Endodermal cell (in vitro differentiated cells): ENCODE measurements around the gene CISD2. TPM values are rescaled to one million over a fixed set of nuclear protein-coding genes. Genes with fewer than 3 reads are reported as not detected.

Experiments used
- DNase-seq: peaks from one replicate; pipeline ENCODE4 v3.0.0-alpha.2; 2017
- H3K27ac ChIP-seq: 2 replicates; pipeline ENCODE4 v1.5.1; 2013; ENCODE audit warnings: mild to moderate bottlenecking, low read depth, low read length, moderate library complexity
- H3K27me3 ChIP-seq: 2 replicates; pipeline ENCODE4 v1.6.1; 2013; ENCODE audit warnings: mild to moderate bottlenecking, low read length, moderate library complexity; ENCODE audit not compliant: insufficient read depth, control insufficient read depth, poor library complexity, severe bottlenecking
- H3K36me3 ChIP-seq: 2 replicates; pipeline ENCODE4 v1.7.0; 2013; ENCODE audit warnings: mild to moderate bottlenecking, low read length, moderate library complexity; ENCODE audit not compliant: control insufficient read depth, insufficient read depth
- H3K4me1 ChIP-seq: one replicate; pipeline ENCODE4 v1.7.0; 2013; ENCODE audit warnings: low read length; ENCODE audit not compliant: control insufficient read depth, insufficient read depth
- H3K4me3 ChIP-seq: 2 replicates; pipeline ENCODE4 v1.5.1; 2013; ENCODE audit warnings: mild to moderate bottlenecking, low read length, moderate library complexity
- H3K9ac ChIP-seq: 2 replicates; pipeline ENCODE4 v1.6.1; 2013; ENCODE audit warnings: mild to moderate bottlenecking, low read length, moderate library complexity; ENCODE audit not compliant: poor library complexity, severe bottlenecking; ENCODE audit errors: extremely low read depth
- H3K9me3 ChIP-seq: 2 replicates; pipeline ENCODE4 v1.6.1; 2013; ENCODE audit warnings: mild to moderate bottlenecking, low read length, moderate library complexity; ENCODE audit not compliant: control insufficient read depth
- H3K27ac Mint-ChIP-seq: 2 replicates; pipeline ENCODE4 v1.8.0; 2020; ENCODE audit warnings: mixed read lengths
- H3K27me3 Mint-ChIP-seq: 2 replicates; pipeline ENCODE4 v1.8.0; 2021; ENCODE audit warnings: mild to moderate bottlenecking, mixed read lengths; ENCODE audit not compliant: insufficient read depth
- H3K36me3 Mint-ChIP-seq: 2 replicates; pipeline ENCODE4 v1.8.0; 2020; ENCODE audit warnings: low read depth, mixed read lengths
- H3K4me1 Mint-ChIP-seq: 2 replicates; pipeline ENCODE4 v1.8.0; 2020; ENCODE audit warnings: mixed read lengths
- H3K4me3 Mint-ChIP-seq: 2 replicates; pipeline ENCODE4 v1.8.0; 2020; ENCODE audit warnings: mild to moderate bottlenecking, moderate library complexity, mixed read lengths
- H3K9me3 Mint-ChIP-seq: 2 replicates; pipeline ENCODE4 v1.8.0; 2020; ENCODE audit warnings: mild to moderate bottlenecking, mixed read lengths
- WGBS, 2 experiments: methylation state at CpG; one replicate each; pipeline versions ENCODE4 v1.1.5 to v1.1.7; 2013; ENCODE audit warnings: missing lambda C conversion rate in 2 of 2, mixed read lengths in 1 of 2; ENCODE audit not compliant: insufficient coverage in 1 of 2, insufficient read length in 1 of 2; 5-methylcytosine and 5-hydroxymethylcytosine counted together
- total RNA-seq, 2 donors: library from RNA; stranded (reverse); fragmentation: NEBNext Ultra II Directional in 1 of 2; extraction: Animal tissue kit (Norgen Biotek cat#: 25700) in 1 of 2; gene quantifications; 2 replicates in 1 of 2; 3 replicates in 1 of 2; pipeline ENCODE4 v1.2.1, GENCODE V29; 2021
- TF ChIP-seq, protein P1 (sequence below): fragments of 200-600 bp; sonication (generic); conservative IDR thresholded peaks from 2 replicates; pipeline ENCODE4 v1.5.0; 2021; ENCODE audit warnings: antibody characterized with exemption, mild to moderate bottlenecking

Gene CISD2
- total RNA-seq, 2 donors from 2014 or later = 36.9 to 38.5 TPM

DNA sequence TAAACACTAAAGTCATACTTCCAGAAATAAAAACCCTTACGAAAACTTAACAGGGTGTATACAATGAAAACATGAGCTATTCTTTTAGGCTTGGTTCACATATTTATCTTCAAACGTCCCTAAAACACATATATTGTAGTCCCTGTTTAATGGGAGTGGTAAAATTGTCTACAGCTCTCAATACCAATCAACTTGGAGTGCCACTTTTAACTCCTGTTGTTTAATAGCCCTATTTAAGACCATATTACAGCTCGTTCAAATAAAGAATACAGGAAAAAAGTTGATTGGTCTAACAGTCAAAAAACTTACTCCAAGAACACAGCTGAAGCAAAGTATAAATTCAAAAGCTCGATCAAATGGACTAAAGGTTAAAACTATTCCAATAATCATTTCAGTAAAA lies 45.3 kb upstream of the CISD2 start:
- no peak overlapping the region for H3K27ac ChIP-seq
- H3K27me3 Mint-ChIP-seq = no peaks in the 10 kb centered on the region
- H3K4me3 Mint-ChIP-seq = no peak overlapping the region
- no peak overlapping the region for H3K9ac ChIP-seq
- 89 to 98% methylated on average over 3 to 4 of the region's 4 CpGs for WGBS, 2 experiments
- H3K4me1 ChIP-seq = peaks cover 4% of the 10 kb centered on the region
- no peak for DNase-seq
- H3K9me3 Mint-ChIP-seq = no peaks in the 10 kb centered on the region
- H3K9me3 ChIP-seq = no peaks in the 10 kb centered on the region
- no peaks in the 10 kb centered on the region for H3K27me3 ChIP-seq
- H3K36me3 Mint-ChIP-seq = peaks cover 20% of the 10 kb centered on the region
- no peak overlapping the region for H3K27ac Mint-ChIP-seq
- peaks cover 67% of the 10 kb centered on the region for H3K36me3 ChIP-seq
- TF ChIP-seq, protein P1, sequence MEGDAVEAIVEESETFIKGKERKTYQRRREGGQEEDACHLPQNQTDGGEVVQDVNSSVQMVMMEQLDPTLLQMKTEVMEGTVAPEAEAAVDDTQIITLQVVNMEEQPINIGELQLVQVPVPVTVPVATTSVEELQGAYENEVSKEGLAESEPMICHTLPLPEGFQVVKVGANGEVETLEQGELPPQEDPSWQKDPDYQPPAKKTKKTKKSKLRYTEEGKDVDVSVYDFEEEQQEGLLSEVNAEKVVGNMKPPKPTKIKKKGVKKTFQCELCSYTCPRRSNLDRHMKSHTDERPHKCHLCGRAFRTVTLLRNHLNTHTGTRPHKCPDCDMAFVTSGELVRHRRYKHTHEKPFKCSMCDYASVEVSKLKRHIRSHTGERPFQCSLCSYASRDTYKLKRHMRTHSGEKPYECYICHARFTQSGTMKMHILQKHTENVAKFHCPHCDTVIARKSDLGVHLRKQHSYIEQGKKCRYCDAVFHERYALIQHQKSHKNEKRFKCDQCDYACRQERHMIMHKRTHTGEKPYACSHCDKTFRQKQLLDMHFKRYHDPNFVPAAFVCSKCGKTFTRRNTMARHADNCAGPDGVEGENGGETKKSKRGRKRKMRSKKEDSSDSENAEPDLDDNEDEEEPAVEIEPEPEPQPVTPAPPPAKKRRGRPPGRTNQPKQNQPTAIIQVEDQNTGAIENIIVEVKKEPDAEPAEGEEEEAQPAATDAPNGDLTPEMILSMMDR = no peak
- H3K4me3 ChIP-seq = peak overlapping the region; percentile 94
- peaks cover 39% of the 10 kb centered on the region for H3K4me1 Mint-ChIP-seq

DNA sequence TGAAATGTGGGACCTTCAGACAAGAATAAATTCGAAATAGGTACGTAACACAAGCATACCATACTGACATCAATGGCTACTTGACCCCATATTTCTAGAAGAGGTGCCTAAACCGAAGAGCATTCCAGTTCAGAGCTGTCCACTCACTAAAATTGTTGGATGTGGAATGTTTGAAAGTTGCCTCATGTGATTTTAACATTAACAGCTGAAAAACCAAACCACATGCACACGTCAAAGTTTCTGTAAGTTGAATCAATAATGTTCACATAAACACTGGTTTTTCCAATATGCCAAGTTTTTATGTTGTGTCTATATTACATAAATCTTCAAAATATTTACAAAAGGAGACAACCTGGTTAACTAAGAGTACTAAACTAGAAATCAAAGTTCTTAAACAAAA lies 44.9 kb upstream of the CISD2 start:
- H3K27ac Mint-ChIP-seq = no peak overlapping the region

DNA sequence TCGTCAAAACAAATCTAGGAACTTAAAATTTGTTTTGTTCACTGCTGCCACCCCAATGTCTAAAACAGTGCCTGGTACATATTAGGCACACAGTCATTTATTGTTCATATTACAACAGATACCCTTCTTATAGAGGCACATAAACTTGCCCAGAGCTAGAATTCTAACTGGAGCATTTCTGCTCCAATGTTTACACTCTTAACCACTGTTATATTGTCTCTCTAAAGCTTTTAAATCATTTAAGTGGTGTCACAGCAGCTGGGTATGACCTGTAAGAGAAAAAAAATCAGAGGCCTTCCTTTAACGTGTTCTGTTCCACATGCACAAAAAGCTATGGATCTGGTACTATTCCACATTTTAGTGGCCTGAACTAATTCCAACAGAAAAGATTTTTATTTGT lies 44.4 kb upstream of the CISD2 start:
- peaks cover 4% of the 10 kb centered on the region for H3K4me1 ChIP-seq
- no peak overlapping the region for H3K27ac ChIP-seq
- Mint-ChIP-seq H3K36me3 (peaks cover 18% of the 10 kb centered on the region), H3K4me1 (peaks cover 37% of the 10 kb centered on the region), H3K4me3 (no peak overlapping the region), H3K9me3 (no peaks in the 10 kb centered on the region), H3K27me3 (no peaks in the 10 kb centered on the region), H3K27ac (no peak overlapping the region)
- no peaks in the 10 kb centered on the region for H3K9me3 ChIP-seq
- WGBS, 2 experiments = 52 to 73% methylated on average over 2 of the region's 2 CpGs
- peak overlapping the region; percentile 98 for H3K9ac ChIP-seq
- H3K4me3 ChIP-seq = peak overlapping the region; percentile 94
- no peak for DNase-seq
- peaks cover 65% of the 10 kb centered on the region for H3K36me3 ChIP-seq
- H3K27me3 ChIP-seq = no peaks in the 10 kb centered on the region
- TF ChIP-seq, protein P1 = no peak

More for the DNA sequence above, 44.9 kb upstream of the CISD2 start:
- H3K4me1 Mint-ChIP-seq = peaks cover 35% of the 10 kb centered on the region
- H3K9me3 Mint-ChIP-seq = no peaks in the 10 kb centered on the region
- H3K36me3 ChIP-seq = peaks cover 66% of the 10 kb centered on the region
- H3K27me3 ChIP-seq = no peaks in the 10 kb centered on the region
- WGBS, 2 experiments = 94% methylated on average over 4 of the region's 4 CpGs; no CpG with 5 or more reads in 1 of the 2 experiments
- H3K4me1 ChIP-seq = peaks cover 4% of the 10 kb centered on the region
- TF ChIP-seq, protein P1 = no peak
- no peak overlapping the region for H3K27ac ChIP-seq
- H3K36me3 Mint-ChIP-seq = peaks cover 18% of the 10 kb centered on the region
- no peak for DNase-seq
- H3K9me3 ChIP-seq = no peaks in the 10 kb centered on the region
- peak overlapping the region; percentile 94 for H3K4me3 ChIP-seq
- peak overlapping the region; percentile 98 for H3K9ac ChIP-seq
- H3K4me3 Mint-ChIP-seq = no peak overlapping the region
- no peaks in the 10 kb centered on the region for H3K27me3 Mint-ChIP-seq
